RWPE2 (cell line): ENCODE data around the gene PXK.

Source experiments
- ATAC-seq: fragments of 200-7000 bp; cut with Tn5 transposase; 3 replicates; pipeline ENCODE4 v1.9.1; 2021; ENCODE audit warnings: low read depth
- DNase-seq: peaks from one replicate; pipeline ENCODE4 v3.0.0-alpha.2; 2020; ENCODE audit warnings: low spot score
- H3K27ac ChIP-seq: fragments of 450-650 bp; 2 replicates; pipeline ENCODE4 v1.5.1; 2017; ENCODE audit warnings: mild to moderate bottlenecking; ENCODE audit not compliant: poor library complexity, severe bottlenecking
- H3K27me3 ChIP-seq: fragments of 250-450 bp; sonication (Bioruptor Pico); 2 replicates; pipeline ENCODE4 v1.5.1; 2021; ENCODE audit warnings: mild to moderate bottlenecking, moderate library complexity; ENCODE audit not compliant: insufficient read depth, poor library complexity, severe bottlenecking
- H3K36me3 ChIP-seq: fragments of 250-450 bp; sonication (Bioruptor Pico); 2 replicates; pipeline ENCODE4 v1.5.1; 2020; ENCODE audit warnings: low read depth, mild to moderate bottlenecking, moderate library complexity
- H3K4me1 ChIP-seq: fragments of 250-450 bp; sonication (Bioruptor Pico); 2 replicates; pipeline ENCODE4 v1.5.1; 2021; ENCODE audit warnings: mild to moderate bottlenecking, moderate library complexity; ENCODE audit not compliant: insufficient read depth, poor library complexity, severe bottlenecking
- H3K4me3 ChIP-seq: fragments of 250-450 bp; sonication (Bioruptor Pico); 2 replicates; pipeline ENCODE4 v1.5.1; 2021; ENCODE audit warnings: mild to moderate bottlenecking, moderate library complexity; ENCODE audit not compliant: severe bottlenecking
- H3K9me3 ChIP-seq: fragments of 250-450 bp; sonication (Bioruptor Pico); 2 replicates; pipeline ENCODE4 v1.5.1; 2021; ENCODE audit warnings: mild to moderate bottlenecking, moderate library complexity; ENCODE audit not compliant: severe bottlenecking
- TF ChIP-seq, protein P1 (sequence below): fragments of 450-650 bp; IDR thresholded peaks from one replicate; pipeline ENCODE4 v1.5.1; 2017; ENCODE audit warnings: mild to moderate bottlenecking, moderate library complexity; ENCODE audit not compliant: poor library complexity, severe bottlenecking

Gene PXK

DNA sequence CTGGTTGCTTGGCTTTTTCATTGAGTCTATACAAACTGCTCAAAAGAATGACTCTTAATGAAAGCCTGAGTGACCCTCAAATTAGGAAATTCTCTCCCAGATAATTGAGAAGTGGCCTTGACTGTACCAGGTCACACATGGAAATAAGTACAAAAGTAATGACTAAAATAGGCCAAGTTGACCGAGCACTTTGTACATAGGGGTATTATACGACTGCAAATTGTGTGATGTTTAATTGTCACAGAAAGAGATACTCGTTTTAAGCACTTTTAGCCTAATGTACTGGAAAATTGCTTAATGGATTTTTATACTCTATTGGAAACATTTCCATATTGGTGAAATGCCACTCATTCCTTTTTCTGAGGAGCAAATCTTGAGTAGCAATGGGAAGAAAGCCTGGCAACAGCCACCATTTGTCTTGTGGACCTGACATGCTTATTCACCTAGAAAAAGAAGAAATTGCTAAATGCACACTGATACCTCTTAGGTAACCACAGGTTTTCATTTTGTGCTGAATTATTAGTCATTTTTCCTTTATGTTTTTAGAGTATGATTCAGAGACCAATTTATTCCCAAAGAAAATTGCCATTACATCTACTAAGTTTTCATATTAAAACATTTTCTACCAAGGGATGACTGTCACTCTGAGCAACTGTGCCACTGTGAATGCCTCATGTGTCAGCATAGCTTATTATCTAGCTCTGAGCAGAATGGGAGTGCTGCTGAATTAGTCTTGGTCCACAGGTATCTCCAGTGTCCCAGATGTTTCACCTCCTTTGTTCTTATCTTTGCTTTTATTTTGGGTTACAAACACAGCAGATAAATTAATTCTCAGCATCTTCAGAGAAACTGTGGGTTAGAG, 8.9 kb upstream of the PXK start:
- H3K36me3 ChIP-seq: peaks cover 21% of the 10 kb centered on the region; the same call in 1 of the 2 replicates
- H3K4me3 ChIP-seq: no peak overlapping the region
- H3K4me1 ChIP-seq: peaks cover 5% of the 10 kb centered on the region
- no peaks in the 10 kb centered on the region for H3K27me3 ChIP-seq
- ATAC-seq: no peak
- no peak overlapping the region for H3K27ac ChIP-seq
- H3K9me3 ChIP-seq: no peaks in the 10 kb centered on the region
- TF ChIP-seq, protein P1, sequence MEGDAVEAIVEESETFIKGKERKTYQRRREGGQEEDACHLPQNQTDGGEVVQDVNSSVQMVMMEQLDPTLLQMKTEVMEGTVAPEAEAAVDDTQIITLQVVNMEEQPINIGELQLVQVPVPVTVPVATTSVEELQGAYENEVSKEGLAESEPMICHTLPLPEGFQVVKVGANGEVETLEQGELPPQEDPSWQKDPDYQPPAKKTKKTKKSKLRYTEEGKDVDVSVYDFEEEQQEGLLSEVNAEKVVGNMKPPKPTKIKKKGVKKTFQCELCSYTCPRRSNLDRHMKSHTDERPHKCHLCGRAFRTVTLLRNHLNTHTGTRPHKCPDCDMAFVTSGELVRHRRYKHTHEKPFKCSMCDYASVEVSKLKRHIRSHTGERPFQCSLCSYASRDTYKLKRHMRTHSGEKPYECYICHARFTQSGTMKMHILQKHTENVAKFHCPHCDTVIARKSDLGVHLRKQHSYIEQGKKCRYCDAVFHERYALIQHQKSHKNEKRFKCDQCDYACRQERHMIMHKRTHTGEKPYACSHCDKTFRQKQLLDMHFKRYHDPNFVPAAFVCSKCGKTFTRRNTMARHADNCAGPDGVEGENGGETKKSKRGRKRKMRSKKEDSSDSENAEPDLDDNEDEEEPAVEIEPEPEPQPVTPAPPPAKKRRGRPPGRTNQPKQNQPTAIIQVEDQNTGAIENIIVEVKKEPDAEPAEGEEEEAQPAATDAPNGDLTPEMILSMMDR: no peak
- no peak for DNase-seq

DNA sequence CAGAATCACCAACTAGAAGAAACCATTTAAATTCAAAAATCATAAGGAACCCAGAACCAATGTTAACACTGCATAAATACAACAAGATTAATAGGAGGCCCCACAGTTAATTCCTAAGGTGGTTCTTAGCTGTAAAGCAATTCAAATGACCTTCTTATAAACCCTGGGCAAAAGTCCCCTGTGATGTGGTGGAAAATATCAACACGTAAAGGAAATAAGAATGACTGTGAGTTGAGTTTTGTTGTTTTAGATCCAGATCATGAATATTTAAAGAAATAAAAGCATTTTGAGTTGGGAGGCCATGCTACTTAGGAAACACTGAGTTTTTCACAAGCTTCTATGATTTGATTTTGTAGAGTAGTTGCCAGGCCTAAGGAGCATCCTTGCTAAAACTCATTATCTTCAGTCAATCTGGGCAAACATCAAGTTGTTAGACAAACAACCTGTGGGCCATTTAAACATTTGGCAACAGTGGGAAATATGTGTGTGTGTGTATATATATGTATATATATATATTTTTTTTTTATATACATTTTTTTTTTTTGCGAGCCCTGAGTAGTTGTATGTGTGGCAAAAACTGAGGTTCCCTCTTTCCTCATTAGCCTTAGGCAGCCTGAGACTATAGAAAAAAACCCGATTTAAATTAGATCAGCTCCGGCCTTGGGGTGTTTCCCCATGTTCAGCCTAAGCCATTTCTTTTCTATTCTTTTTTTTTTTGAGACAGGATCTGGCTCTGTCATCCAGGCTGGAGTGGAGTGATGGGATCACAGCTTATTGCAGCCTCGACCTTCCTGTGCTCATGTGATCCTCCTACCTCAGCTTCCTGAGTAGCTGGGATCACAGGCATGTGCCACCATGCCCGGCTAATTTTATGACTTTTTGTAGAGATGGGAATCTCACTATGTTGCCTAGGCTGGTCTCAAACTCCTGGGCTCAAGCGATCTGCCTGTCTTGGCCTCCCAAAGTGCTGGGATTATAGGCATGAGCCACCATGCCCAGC, 8.0 kb upstream of the PXK start:
- Histone ChIP-seq H3K9me3 (no peaks in the 10 kb centered on the region), H3K4me1 (peaks cover 5% of the 10 kb centered on the region), H3K27me3 (no peaks in the 10 kb centered on the region), H3K27ac (no peak overlapping the region), H3K4me3 (no peak overlapping the region), H3K36me3 (peaks cover 17% of the 10 kb centered on the region; the same call in 1 of the 2 replicates)
- DNase-seq: no peak
- ATAC-seq: no peak; the same call in 2 of the 3 replicates
- TF ChIP-seq, protein P1: no peak

DNA sequence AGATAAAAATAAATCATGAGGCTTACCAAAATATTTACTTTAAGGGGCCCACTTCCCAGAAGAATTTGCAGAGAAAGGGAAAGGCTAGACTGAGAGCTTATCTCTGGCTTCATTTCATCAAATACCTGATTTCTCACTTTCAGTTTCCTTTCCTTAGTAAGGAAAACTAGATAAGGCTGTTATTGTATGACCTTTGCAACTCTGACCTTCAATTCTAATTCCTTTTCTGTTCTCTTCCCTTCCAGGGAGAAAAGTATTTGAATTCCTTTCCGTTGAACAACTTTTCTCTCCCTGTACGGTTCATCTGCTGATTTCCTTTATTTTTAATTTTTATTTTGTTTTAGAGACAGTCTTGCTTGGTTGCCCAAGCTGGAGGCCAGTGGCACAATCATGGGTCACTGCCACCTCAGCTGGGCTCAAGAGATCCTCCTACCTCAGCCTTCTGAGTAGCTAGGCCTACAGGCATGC, 7.1 kb upstream of the PXK start:
- Histone ChIP-seq H3K4me3 (no peak overlapping the region), H3K4me1 (peaks cover 5% of the 10 kb centered on the region), H3K9me3 (no peaks in the 10 kb centered on the region), H3K27ac (no peak overlapping the region), H3K36me3 (peaks cover 8% of the 10 kb centered on the region; the same call in 1 of the 2 replicates), H3K27me3 (no peaks in the 10 kb centered on the region)
- TF ChIP-seq, protein P1: no peak
- DNase-seq (no peak), ATAC-seq (no peak)

DNA sequence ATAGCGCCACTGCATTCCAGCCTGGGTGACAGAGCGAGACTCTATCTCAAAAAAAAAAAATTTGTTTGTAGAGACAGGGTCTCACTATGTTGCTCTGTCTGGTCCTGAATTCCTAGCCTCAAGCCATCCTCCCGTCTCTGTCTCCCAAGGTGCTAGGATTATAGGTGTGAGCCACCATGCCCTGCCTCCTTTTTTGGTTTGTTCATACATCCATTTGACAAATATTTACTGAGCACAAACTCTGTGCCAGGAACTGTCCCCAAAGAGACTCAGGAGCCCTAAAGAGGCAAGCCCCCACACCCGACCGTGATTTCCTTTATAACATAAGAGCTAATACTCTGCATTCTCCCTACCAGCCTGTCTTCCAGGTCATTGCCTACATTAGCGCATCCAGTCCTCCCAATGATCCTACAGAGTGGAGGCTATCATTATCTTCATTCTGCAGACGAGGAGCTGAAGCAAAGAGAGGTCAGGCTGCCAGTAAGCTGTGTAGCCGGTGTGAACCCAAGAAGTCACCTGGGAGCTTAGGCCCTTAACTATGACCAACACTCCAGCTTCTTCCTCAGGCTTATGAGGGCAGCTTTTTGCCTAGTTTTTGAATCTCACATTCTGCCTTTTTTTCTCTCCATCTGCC, 6.3 kb upstream of the PXK start:
- DNase-seq: no peak
- Histone ChIP-seq H3K4me1 (peaks cover 5% of the 10 kb centered on the region), H3K27me3 (no peaks in the 10 kb centered on the region), H3K36me3 (no peaks in the 10 kb centered on the region; the same call in 1 of the 2 replicates), H3K4me3 (no peak overlapping the region), H3K27ac (no peak overlapping the region), H3K9me3 (no peaks in the 10 kb centered on the region)
- no peak for ATAC-seq
- TF ChIP-seq, protein P1: no peak
